Esophagus (tissue), 2 donors: ENCODE data around the gene FRMD4A. TPM values are rescaled to one million over a fixed set of nuclear protein-coding genes. Genes with fewer than 3 reads are reported as not detected.
"Not testable (repeated sequence)": the region's sequence is repeated elsewhere in the genome, so short reads cannot be mapped to it uniquely, and the experiment has no call there.

Source experiments
- H3K27ac ChIP-seq, 2 donors: one replicate each; pipeline ENCODE4 v1.5.1; 2013; ENCODE audit warnings: low read depth in 2 of 2, mild to moderate bottlenecking in 2 of 2, inconsistent platforms in 1 of 2, low read length in 1 of 2, moderate library complexity in 1 of 2
- H3K27me3 ChIP-seq, 2 donors: one replicate each; pipeline ENCODE4 v1.6.1; 2013; ENCODE audit warnings: low read length in 2 of 2, control low read depth in 1 of 2, mild to moderate bottlenecking in 1 of 2; ENCODE audit not compliant: insufficient read depth in 2 of 2, control insufficient read depth in 1 of 2
- H3K36me3 ChIP-seq, 2 donors: one replicate each; pipeline ENCODE4 v1.6.1; 2013; ENCODE audit warnings: low read length in 1 of 2; ENCODE audit not compliant: control insufficient read depth in 2 of 2, insufficient read depth in 2 of 2
- H3K4me1 ChIP-seq, 2 donors: one replicate each; pipeline ENCODE4 v1.6.1; 2013; ENCODE audit warnings: low read length in 1 of 2; ENCODE audit not compliant: control insufficient read depth in 2 of 2, insufficient read depth in 2 of 2
- H3K4me3 ChIP-seq, 2 donors: one replicate each; pipeline ENCODE4 v1.5.1; 2013; ENCODE audit warnings: low read length in 2 of 2, mild to moderate bottlenecking in 2 of 2, low read depth in 1 of 2, moderate library complexity in 1 of 2
- H3K9me3 ChIP-seq, 2 donors: one replicate each; pipeline ENCODE4 v1.6.1; 2013; ENCODE audit warnings: mild to moderate bottlenecking in 2 of 2, low read depth in 1 of 2, low read length in 1 of 2, moderate library complexity in 1 of 2; ENCODE audit not compliant: control insufficient read depth in 2 of 2, insufficient read depth in 1 of 2
- WGBS, 2 donors: extraction: QIAGEN DNeasy Blood & Tissue Kit; methylation state at CpG; one replicate each; pipeline ENCODE4 v1.1.7; 2013; 5-methylcytosine and 5-hydroxymethylcytosine counted together
- polyA plus RNA-seq, 2 donors: library from polyadenylated mRNA; stranded (reverse); fragments of 200-250 nt; gene quantifications; one replicate each; pipeline ENCODE4 v1.2.3, GENCODE V29; 2013
- donor health status: healthy with polysubstance abuse.
- donor health status: Bipolar disorder and iron deficiency.

FRMD4A gene
- polyA plus RNA-seq, 2 donors: 9.3 to 12.6 TPM

DNA sequence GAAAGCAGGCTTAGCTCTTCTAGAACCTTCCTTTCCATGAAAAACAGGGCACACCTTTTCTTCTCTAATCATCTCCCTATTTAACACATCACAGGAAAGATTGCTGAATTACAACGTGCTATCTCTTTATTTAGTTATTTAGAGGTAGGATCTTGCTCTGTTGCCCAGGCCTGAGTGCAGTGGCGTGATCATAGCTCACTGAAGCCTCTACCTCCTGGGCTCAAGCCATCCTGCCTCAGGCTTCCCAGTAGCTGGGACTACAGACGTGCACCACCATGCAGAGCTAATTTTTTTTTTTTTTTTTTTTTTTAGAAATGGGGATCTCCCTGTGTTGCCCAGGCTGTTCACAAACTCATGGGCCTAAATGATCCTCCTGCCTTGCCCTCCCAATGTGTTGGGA is 492.8 kb downstream of the FRMD4A start:
- Histone ChIP-seq H3K4me1 (peaks cover 0 to 2% of the 10 kb centered on the region in 2 donors), H3K27me3 (no peaks in the 10 kb centered on the region), H3K9me3 (no peaks in the 10 kb centered on the region), H3K27ac (no peak overlapping the region), H3K36me3 (no peaks in the 10 kb centered on the region), H3K4me3 (no peak overlapping the region)
- 80 to 87% methylated on average over 3 of the region's 3 CpGs for WGBS, 2 donors

DNA sequence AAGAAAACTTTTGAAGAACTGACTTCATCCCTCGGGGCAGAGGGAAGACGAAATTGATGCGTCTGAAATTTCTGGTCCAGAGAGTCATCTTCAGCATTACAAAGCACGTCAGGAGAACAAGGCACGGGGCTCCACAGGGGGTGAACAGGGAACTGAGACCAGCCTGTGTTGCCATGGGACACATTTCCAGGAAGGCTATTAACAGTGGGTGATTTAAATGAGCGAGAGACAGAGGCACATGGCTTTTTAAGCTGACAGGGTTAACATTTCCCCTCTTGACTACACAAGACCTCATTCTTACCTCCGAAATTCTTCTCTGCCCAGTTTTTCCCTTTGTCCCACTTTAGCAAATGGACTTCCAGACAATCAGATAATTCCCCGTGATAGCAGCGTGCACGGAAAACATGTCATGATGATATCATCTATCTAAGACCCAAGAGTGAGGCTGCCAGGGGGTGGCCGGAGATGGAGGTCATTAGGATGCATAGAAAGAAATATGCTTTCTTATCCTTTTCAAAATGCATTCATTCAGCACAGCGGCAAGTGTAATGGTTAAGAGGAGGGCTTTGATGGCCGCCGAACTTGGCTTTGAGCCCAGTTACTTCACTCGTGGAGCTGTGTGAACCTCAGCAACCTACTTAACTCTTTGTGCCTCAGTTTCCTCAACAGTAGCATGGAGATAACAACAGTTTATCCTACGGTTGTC is 496.0 kb downstream of the FRMD4A start:
- Histone ChIP-seq H3K9me3 (no peaks in the 10 kb centered on the region), H3K27ac (no peak overlapping the region), H3K27me3 (no peaks in the 10 kb centered on the region), H3K4me1 (peaks cover 2 to 3% of the 10 kb centered on the region in 2 donors), H3K4me3 (no peak overlapping the region), H3K36me3 (peaks cover 0 to 3% of the 10 kb centered on the region in 2 donors)
- 46 to 52% methylated on average over 16 of the region's 16 CpGs for WGBS, 2 donors

DNA sequence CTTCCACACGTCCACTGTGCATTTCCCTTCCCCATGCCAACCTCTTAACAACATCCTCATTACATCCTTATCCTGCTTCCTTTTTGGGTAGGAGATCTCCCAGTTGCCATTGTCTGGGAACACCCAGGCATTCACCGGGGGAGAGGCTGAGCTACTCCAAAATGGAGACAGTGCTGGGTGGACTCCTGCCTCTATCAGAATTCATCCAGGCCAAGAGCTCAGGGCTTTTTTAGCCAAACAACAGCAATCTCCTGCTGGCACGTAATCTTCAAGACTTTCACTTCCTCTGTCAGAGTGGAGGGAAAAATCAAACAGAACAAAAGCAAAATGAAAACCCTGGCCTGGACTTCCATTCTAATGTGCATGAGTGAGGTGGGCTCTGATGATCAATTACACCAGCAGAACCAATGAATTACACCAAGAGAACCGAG is 499.0 kb downstream of the FRMD4A start:
- Histone ChIP-seq H3K27me3 (no peaks in the 10 kb centered on the region), H3K4me1 (peaks cover 2 to 3% of the 10 kb centered on the region in 2 donors), H3K4me3 (no peak overlapping the region), H3K27ac (peak overlapping the region in 1 of 2 donors; percentile 11), H3K9me3 (no peaks in the 10 kb centered on the region), H3K36me3 (peaks cover 0 to 3% of the 10 kb centered on the region in 2 donors)
- 25 to 32% methylated on average over 4 of the region's 4 CpGs for WGBS, 2 donors

DNA sequence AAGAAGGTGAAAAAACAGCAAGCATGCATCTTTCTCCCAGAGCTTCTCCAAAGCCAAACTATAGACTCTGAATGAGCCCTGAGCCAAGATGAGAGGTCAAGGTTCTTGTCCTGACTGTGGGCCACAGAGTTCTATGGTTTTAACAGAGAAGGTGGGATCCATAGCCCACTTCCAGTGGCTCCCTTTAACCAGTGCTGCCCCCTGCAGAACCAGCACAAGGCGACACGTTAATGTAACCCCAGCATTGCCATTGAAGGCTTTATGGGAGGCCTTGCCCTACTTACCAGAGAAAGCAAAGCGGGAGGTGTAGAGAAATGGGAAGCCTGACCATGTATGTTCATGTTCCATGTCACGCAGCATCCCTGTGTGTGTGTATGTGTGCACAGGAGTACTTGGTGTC is 500.3 kb downstream of the FRMD4A start:
- no peak overlapping the region for H3K4me3 ChIP-seq

DNA sequence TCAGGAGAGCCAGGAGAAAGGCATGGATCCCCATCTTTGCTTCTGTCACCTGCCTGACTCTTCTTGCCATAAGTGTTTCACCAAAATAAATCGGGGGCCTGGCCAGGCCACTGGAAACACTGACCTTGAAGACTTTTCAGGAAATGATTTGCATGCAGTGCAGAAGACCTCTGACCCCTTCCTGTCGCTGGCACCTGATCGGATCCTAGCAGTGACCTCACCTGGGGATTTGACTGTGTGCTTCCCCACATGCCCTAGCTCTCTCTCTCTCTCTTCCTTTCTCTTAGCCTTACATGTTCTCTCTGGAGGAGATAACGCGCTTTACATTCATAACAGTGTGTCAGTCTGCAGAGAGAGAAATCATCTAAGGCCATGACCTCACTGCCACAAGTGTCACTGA is 500.9 kb downstream of the FRMD4A start:
- Histone ChIP-seq H3K27me3 (no peaks in the 10 kb centered on the region), H3K27ac (no peak overlapping the region), H3K4me1 (peaks cover 2 to 3% of the 10 kb centered on the region in 2 donors), H3K9me3 (no peaks in the 10 kb centered on the region), H3K4me3 (no peak overlapping the region), H3K36me3 (peaks cover 0 to 3% of the 10 kb centered on the region in 2 donors)
- 87 to 88% methylated on average over 5 of the region's 5 CpGs for WGBS, 2 donors

More for the DNA sequence above, 500.3 kb downstream of the FRMD4A start:
- H3K27ac ChIP-seq: no peak overlapping the region
- WGBS, 2 donors: 92 to 97% methylated on average over 4 of the region's 4 CpGs
- H3K4me1 ChIP-seq: peaks cover 2 to 3% of the 10 kb centered on the region in 2 donors
- peaks cover 0 to 3% of the 10 kb centered on the region in 2 donors for H3K36me3 ChIP-seq
- no peaks in the 10 kb centered on the region for H3K9me3 ChIP-seq
- H3K27me3 ChIP-seq: no peaks in the 10 kb centered on the region

DNA sequence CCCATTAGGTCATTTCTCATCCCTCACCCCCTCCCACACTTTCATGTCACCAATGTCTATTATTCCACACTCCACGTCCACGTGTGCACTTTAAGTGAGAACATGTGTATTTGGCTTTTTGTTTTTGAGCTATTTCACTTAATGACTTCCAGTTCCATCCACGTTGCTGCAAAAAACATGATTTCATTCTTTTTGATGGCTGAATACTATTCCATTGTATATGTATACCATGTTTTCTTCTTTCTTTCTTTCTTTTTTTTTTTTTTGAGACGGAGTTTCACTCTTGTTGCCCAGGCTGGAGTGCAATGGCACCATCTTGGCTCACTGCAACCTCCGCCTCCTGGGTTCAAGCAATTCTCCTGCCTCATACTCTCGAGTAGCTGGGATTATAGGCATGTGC is 502.4 kb downstream of the FRMD4A start:
- not testable (repeated sequence) for H3K27me3 ChIP-seq, H3K4me3 ChIP-seq, H3K9me3 ChIP-seq, H3K27ac ChIP-seq, H3K4me1 ChIP-seq, H3K36me3 ChIP-seq
- WGBS, 2 donors: 74 to 88% methylated on average over 5 to 6 of the region's 6 CpGs

DNA sequence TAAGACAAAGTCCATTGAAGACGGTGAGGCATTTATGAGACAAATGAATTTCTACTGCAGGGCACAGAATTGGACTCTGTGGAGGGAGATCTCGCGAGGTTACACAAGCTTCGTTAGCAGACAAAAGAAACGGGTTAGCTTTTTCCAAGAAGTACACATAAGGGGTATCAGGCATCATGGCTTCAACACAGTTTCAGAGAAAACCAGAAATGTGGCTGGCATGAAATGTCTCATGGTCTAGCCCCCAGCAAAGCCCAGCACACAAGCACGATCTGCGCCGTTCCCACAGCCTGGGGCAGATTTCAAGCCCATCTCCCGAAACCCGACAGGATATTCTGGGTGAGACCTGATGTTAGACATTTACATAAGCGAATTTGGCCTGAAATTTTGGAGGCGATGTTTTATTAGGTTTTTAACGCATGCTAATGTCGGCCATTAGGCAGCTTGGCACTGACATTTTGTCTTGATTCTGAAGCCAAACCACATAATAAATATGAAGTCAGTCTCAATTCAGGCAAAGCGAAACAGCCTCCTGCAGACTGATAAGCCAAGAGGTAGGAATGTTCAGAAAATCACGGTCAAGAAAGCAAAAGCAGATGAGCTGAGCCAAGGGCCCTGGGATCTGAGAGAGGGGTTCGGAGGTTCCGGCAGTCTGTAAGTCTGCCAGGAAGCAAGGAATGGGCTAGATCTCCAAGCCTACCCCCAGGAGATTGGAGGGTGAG is 503.5 kb downstream of the FRMD4A start:
- WGBS, 2 donors: 58 to 70% methylated on average over 18 of the region's 18 CpGs
- peaks cover 0 to 3% of the 10 kb centered on the region in 2 donors for H3K36me3 ChIP-seq
- no peak overlapping the region for H3K4me3 ChIP-seq
- H3K4me1 ChIP-seq: peaks cover 0 to 3% of the 10 kb centered on the region in 2 donors
- H3K9me3 ChIP-seq: no peaks in the 10 kb centered on the region
- H3K27me3 ChIP-seq: no peaks in the 10 kb centered on the region
- H3K27ac ChIP-seq: no peak overlapping the region

DNA sequence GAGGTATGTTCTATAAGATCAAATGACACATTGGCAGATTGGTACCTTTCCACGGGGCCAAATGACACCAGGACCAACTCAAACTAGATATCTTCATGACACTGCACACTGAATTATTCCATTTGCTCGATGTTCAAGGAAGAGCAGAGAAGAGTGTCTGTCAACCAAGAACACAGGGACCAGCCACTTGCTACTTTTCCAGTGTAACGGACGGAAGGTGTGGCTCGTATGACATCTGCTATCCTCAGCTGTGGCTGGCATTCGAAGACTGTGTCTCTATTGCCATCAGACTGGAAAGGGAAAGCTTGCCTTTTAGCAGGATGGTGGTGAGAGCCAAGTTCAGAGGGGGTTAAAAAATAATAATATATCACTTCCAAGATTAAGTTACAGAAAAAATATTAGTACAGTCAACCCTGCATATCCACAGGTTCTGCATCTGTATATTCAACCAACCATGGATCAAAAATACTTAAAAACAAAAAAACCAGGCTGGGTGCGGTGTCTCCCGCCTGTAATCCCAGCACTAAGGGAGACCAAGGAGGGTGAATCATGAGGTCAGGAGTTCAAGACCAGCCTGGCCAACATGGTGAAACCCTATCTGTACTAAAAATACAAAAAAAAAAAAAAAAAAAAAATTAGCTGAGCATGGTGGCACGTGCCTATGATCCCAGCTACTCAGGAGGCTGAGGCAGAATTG is 506.9 kb downstream of the FRMD4A start:
- H3K36me3 ChIP-seq: no peaks in the 10 kb centered on the region
- H3K4me3 ChIP-seq: no peak overlapping the region
- H3K27ac ChIP-seq: no peak overlapping the region
- 84 to 91% methylated on average over 9 of the region's 9 CpGs for WGBS, 2 donors
- no peaks in the 10 kb centered on the region for H3K9me3 ChIP-seq
- no peaks in the 10 kb centered on the region for H3K27me3 ChIP-seq
- no peaks in the 10 kb centered on the region for H3K4me1 ChIP-seq

DNA sequence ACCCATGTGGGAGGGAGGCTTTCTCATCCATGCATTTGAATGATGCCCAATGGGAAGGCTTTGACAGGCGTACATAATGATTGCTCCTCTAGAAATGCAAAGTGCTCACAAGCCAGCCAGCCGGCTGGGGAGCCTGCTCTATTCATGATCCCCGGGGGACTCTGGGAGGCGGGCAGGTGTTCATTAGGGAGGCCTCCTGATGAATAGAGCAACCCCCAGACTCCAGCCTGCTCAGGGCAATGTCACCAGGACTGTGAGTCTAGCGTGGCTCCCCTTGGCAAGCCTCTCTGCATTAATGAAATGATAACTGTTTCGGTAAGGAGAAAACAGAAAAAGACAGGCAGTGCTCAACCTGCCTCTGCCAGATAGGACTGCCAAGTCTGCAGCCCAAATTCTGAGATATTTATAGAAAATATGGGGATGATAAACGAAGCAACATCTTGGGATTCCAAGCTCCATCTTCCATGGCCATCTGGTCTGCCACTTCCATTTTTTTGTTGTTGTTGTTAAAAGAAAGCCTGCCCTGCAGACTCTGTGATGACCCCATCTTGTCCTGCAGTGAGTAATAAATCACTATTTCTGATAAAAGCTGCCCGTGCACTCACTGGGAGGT is 507.5 kb downstream of the FRMD4A start:
- no peak overlapping the region for H3K4me3 ChIP-seq
- H3K27me3 ChIP-seq: no peaks in the 10 kb centered on the region
- no peaks in the 10 kb centered on the region for H3K9me3 ChIP-seq
- 68 to 70% methylated on average over 8 of the region's 8 CpGs for WGBS, 2 donors
- no peaks in the 10 kb centered on the region for H3K4me1 ChIP-seq
- no peak overlapping the region for H3K27ac ChIP-seq
- H3K36me3 ChIP-seq: no peaks in the 10 kb centered on the region
